Caco-2 (cell line): ENCODE results near the gene OPALIN. TPM values are rescaled to one million over a fixed set of nuclear protein-coding genes. Genes with fewer than 3 reads are reported as not detected.

Experiments
- BruUV-seq: library from RNA; stranded (reverse); fragments of 400-500 nt; replicated peaks from 2 replicates; lab custom pipeline; 2021; lab: Mats Ljungman, UMichigan
- CTCF ChIA-PET: fragments of 300-600 bp; sonication (Branson Sonifier 250); formaldehyde crosslinking; loops from one replicate; lab custom pipeline; 2022; ENCODE audit warnings: antibody characterized with exemption; lab: Charles Lee
- POLR2A ChIA-PET: fragments of 300-600 bp; sonication (Branson Sonifier 250); formaldehyde crosslinking; loops from one replicate; lab custom pipeline; 2022; ENCODE audit warnings: antibody characterized with exemption; lab: Charles Lee
- DNase-seq, 2 experiments: peaks; one replicate each; pipeline versions ENCODE4 v3.0.0 to v3.0.0-alpha.2; 2020 to 2022
- H3K27me3 ChIP-seq: replicated peaks from 2 replicates; pipeline ENCODE4 v1.6.0; 2011; ENCODE audit warnings: low read length; ENCODE audit not compliant: control insufficient read depth, insufficient read depth
- H3K36me3 ChIP-seq: 2 replicates; pipeline ENCODE4 v1.5.1; 2011; ENCODE audit warnings: low read length; ENCODE audit not compliant: control insufficient read depth, insufficient read depth
- H3K4me1 ChIP-seq: fragments of 250-450 bp; sonication (Bioruptor Pico); 2 replicates; pipeline ENCODE4 v1.5.1; 2020; ENCODE audit warnings: mild to moderate bottlenecking
- H3K4me3 ChIP-seq: 2 replicates; pipeline ENCODE4 v1.5.1; 2011; ENCODE audit warnings: low read depth, mild to moderate bottlenecking, control low read depth, low read length
- H3K9me3 ChIP-seq: fragments of 250-450 bp; sonication (Bioruptor Pico); 2 replicates; pipeline ENCODE4 v1.5.1; 2020; ENCODE audit warnings: mild to moderate bottlenecking, moderate library complexity
- H3K27ac Mint-ChIP-seq: one replicate; pipeline ENCODE4 v1.8.0; 2022; ENCODE audit warnings: mixed read lengths; ENCODE audit not compliant: unreplicated experiment
- H3K27me3 Mint-ChIP-seq: one replicate; pipeline ENCODE4 v1.8.0; 2022; ENCODE audit warnings: mixed read lengths; ENCODE audit not compliant: insufficient read depth, unreplicated experiment
- H3K36me3 Mint-ChIP-seq: one replicate; pipeline ENCODE4 v1.8.0; 2022; ENCODE audit warnings: mild to moderate bottlenecking, mixed read lengths; ENCODE audit not compliant: insufficient read depth, unreplicated experiment
- H3K4me1 Mint-ChIP-seq: one replicate; pipeline ENCODE4 v1.8.0; 2022; ENCODE audit warnings: low read depth, mixed read lengths; ENCODE audit not compliant: unreplicated experiment
- H3K4me3 Mint-ChIP-seq: one replicate; pipeline ENCODE4 v1.8.0; 2022; ENCODE audit warnings: mild to moderate bottlenecking, moderate library complexity, mixed read lengths; ENCODE audit not compliant: unreplicated experiment
- H3K9me3 Mint-ChIP-seq: one replicate; pipeline ENCODE4 v1.8.0; 2022; ENCODE audit warnings: mixed read lengths; ENCODE audit not compliant: unreplicated experiment
- intact Hi-C: fragments of 100-400 bp; cut with micrococcal nuclease; formaldehyde crosslinking; loops from one replicate; pipeline ENCODE4 v1.10.0; 2022; ENCODE audit not compliant: unreplicated experiment
- total RNA-seq: library from RNA; stranded (reverse); gene quantifications from 2 replicates; pipeline ENCODE4 v1.2.3, GENCODE V29; 2022
- TF ChIP-seq, protein P1 (sequence below), 2 experiments: fragments of 200-600 bp in 1 of 2; IDR thresholded peaks; 1 replicate in 1 of 2; 2 replicates in 1 of 2; pipeline versions ENCODE4 v1.5.1 to v1.8.0; 2011 to 2022; ENCODE audit warnings: antibody characterized with exemption in 1 of 2, control low read depth in 1 of 2, inconsistent platforms in 1 of 2, low read depth in 1 of 2, low read length in 1 of 2, mild to moderate bottlenecking in 1 of 2, moderate library complexity in 1 of 2; ENCODE audit not compliant: insufficient read depth in 1 of 2, severe bottlenecking in 1 of 2, unreplicated experiment in 1 of 2

OPALIN gene
- total RNA-seq, 1 experiment from 2014 or later = not detected

DNA sequence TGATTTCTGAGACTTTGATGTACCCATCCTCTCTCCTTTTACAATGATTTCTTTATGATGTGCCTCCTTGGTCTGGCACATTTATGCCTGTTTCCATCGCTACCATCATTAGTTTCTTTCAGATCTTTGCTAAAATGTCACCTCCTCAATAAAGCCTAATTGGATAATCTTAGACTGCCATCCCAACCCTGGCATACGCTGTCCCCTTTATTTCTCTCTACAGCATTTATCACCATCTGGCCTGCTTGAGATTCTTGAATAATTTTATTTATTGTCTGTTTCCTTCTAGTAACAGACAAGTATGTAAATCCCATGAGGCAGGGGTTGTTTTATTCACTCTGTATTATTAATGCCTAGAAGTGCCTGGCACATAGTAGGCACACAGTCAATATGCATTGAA is 61.3 kb downstream of the OPALIN start:
- H3K27me3 ChIP-seq = no peaks in the 10 kb centered on the region
- POLR2A ChIA-PET = no interaction called here
- no peak for DNase-seq
- no peaks in the 10 kb centered on the region for H3K4me1 Mint-ChIP-seq
- no peaks in the 10 kb centered on the region for H3K36me3 Mint-ChIP-seq
- no TSS peak for BruUV-seq
- no peaks in the 10 kb centered on the region for H3K36me3 ChIP-seq
- peaks cover 21% of the 10 kb centered on the region for H3K27me3 Mint-ChIP-seq
- no peak overlapping the region for H3K4me3 ChIP-seq
- H3K9me3 Mint-ChIP-seq = no peaks in the 10 kb centered on the region
- CTCF ChIA-PET = interaction anchor here (1.9 kb wide), 1 partner anchor 68 kb away, joined by 10 read pairs; no protein-coding TSS in a partner anchor
- H3K4me3 Mint-ChIP-seq = no peak overlapping the region
- no peak overlapping the region for H3K27ac Mint-ChIP-seq
- TF ChIP-seq, protein P1, sequence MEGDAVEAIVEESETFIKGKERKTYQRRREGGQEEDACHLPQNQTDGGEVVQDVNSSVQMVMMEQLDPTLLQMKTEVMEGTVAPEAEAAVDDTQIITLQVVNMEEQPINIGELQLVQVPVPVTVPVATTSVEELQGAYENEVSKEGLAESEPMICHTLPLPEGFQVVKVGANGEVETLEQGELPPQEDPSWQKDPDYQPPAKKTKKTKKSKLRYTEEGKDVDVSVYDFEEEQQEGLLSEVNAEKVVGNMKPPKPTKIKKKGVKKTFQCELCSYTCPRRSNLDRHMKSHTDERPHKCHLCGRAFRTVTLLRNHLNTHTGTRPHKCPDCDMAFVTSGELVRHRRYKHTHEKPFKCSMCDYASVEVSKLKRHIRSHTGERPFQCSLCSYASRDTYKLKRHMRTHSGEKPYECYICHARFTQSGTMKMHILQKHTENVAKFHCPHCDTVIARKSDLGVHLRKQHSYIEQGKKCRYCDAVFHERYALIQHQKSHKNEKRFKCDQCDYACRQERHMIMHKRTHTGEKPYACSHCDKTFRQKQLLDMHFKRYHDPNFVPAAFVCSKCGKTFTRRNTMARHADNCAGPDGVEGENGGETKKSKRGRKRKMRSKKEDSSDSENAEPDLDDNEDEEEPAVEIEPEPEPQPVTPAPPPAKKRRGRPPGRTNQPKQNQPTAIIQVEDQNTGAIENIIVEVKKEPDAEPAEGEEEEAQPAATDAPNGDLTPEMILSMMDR (IDR thresholded peaks at IDR 0.05; ENCODE audit: insufficient read depth in 1 of 2, low read depth in 1 of 2, low read length in 1 of 2, severe bottlenecking in 1 of 2, unreplicated experiment in 1 of 2) = no peak
- no peaks in the 10 kb centered on the region for H3K4me1 ChIP-seq
- H3K9me3 ChIP-seq = no peaks in the 10 kb centered on the region
- intact Hi-C loops = no loop called here

DNA sequence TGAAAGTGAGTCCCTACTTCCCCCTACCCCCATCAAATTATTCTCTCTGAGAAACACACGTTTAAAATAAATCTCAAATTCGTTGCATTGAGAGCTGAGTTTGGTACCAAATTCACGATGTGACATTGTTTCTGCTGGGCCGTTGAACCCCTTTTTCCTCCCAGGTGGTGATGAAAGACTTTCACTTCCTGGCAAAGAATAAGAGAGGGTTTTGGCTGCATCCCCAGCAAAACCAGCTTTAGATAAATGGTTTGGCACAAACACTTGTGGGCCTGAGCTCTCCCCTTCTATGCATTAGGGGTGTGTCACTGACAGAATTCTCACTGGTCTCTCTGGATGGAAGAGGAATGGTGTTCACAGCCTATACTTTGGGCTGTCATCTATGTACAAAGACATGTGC is 63.3 kb downstream of the OPALIN start:
- Mint-ChIP-seq H3K4me1 (peaks cover 3% of the 10 kb centered on the region), H3K27me3 (peaks cover 16% of the 10 kb centered on the region), H3K9me3 (no peaks in the 10 kb centered on the region), H3K27ac (no peak overlapping the region), H3K36me3 (no peaks in the 10 kb centered on the region), H3K4me3 (no peak overlapping the region)
- no peak for DNase-seq
- Histone ChIP-seq H3K27me3 (no peaks in the 10 kb centered on the region), H3K4me1 (no peaks in the 10 kb centered on the region), H3K36me3 (no peaks in the 10 kb centered on the region), H3K4me3 (no peak overlapping the region), H3K9me3 (no peaks in the 10 kb centered on the region)
- TF ChIP-seq, protein P1 (IDR thresholded peaks at IDR 0.05; ENCODE audit: insufficient read depth in 1 of 2, low read depth in 1 of 2, low read length in 1 of 2, severe bottlenecking in 1 of 2, unreplicated experiment in 1 of 2) = no peak
- no TSS peak for BruUV-seq
- ChIA-PET POLR2A (no interaction called here), CTCF (interaction anchor here (0.8 to 5.6 kb wide), 3 partner anchors 66 to 68 kb away, joined by 3 to 69 read pairs (median 5); no protein-coding TSS in a partner anchor)
- intact Hi-C loops = no loop called here

Other genes with a start within 250 kb of the OPALIN start
- 47.2 TPM in 2 replicates for gene ZNF518A, start 228.7 kb downstream of the OPALIN start, total RNA-seq
- gene BLNK, start 87.4 kb downstream of the OPALIN start, total RNA-seq = 0.30 and 0.36 TPM in 2 replicates
- gene DNTT, start 54.6 kb downstream of the OPALIN start, total RNA-seq = not detected in 2 replicates
- gene TLL2, start 154.9 kb upstream of the OPALIN start, total RNA-seq = 0.14 TPM in 1 of 2 replicates, not detected in the other
- gene TM9SF3, start 228.0 kb upstream of the OPALIN start, total RNA-seq = 176 and 184 TPM in 2 replicates